ENCODE data around the gene EDN2.

Gene EDN2

GRCh38 chr1:41483001-41483850 lies 1.3 kb downstream of the EDN2 start:
- no peak for DNase-seq (ENCODE audit: low read depth)

GRCh38 chr1:41482001-41482765 lies 2.3 kb downstream of the EDN2 start:
- DNase-seq (ENCODE audit: low read depth), result no peak

- DNase-seq (ENCODE audit: low read depth), result no peak
Measured at GRCh38 chr1:41481109-41481775, 3.2 kb downstream of the EDN2 start.

- no peak for DNase-seq (ENCODE audit: low read depth)
Measured at GRCh38 chr1:41480204-41481108, 4.0 kb downstream of the EDN2 start.

- DNase-seq (ENCODE audit: low read depth), result no peak
Measured at GRCh38 chr1:41479808-41480160, 4.7 kb downstream of the EDN2 start.

GRCh38 chr1:41479000-41479807 lies 5.3 kb downstream of the EDN2 start:
- no peak for DNase-seq (ENCODE audit: low read depth)

GRCh38 chr1:41478118-41478748 lies 6.2 kb downstream of the EDN2 start:
- no peak for DNase-seq (ENCODE audit: low read depth)

- DNase-seq (ENCODE audit: low read depth), result no peak
Measured at GRCh38 chr1:41476807-41477361, 7.6 kb downstream of the EDN2 start.

- DNase-seq (ENCODE audit: low read depth), result no peak
Measured at GRCh38 chr1:41475859-41476567, 8.5 kb downstream of the EDN2 start.

GRCh38 chr1:41475346-41475745 lies 9.1 kb downstream of the EDN2 start:
- DNase-seq (ENCODE audit: low read depth), result no peak

- DNase-seq (ENCODE audit: low read depth), result no peak
Measured at GRCh38 chr1:41474490-41475271, 9.8 kb downstream of the EDN2 start.

GRCh38 chr1:41473738-41474362 lies 10.6 kb downstream of the EDN2 start:
- DNase-seq (ENCODE audit: low read depth), result no peak

- no peak for DNase-seq (ENCODE audit: low read depth)
Measured at GRCh38 chr1:41471658-41472057, 12.8 kb downstream of the EDN2 start.

- no peak for DNase-seq (ENCODE audit: low read depth)
Measured at GRCh38 chr1:41469706-41470105, 14.8 kb downstream of the EDN2 start.

- no peak for DNase-seq (ENCODE audit: low read depth)
Measured at GRCh38 chr1:41468122-41468762, 16.2 kb downstream of the EDN2 start.

GRCh38 chr1:41467673-41468072 lies 16.8 kb downstream of the EDN2 start:
- no peak for DNase-seq (ENCODE audit: low read depth)

- no peak for DNase-seq (ENCODE audit: low read depth)
Measured at GRCh38 chr1:41466146-41466545, 18.3 kb downstream of the EDN2 start.

- no peak for DNase-seq (ENCODE audit: low read depth)
Measured at GRCh38 chr1:41465741-41466140, 18.7 kb downstream of the EDN2 start.

All from stimulated activated CD8-positive, alpha-beta memory T cell treated with anti-CD3 and anti-CD28 coated beads, Interleukin-12 subunit alpha, Interleukin-12 subunit beta, amount 100 ng/mL, for 1 hour (primary cell).